Left renal pelvis (tissue), 4 donors: ENCODE results near the gene PUS7. TPM values are rescaled to one million over a fixed set of nuclear protein-coding genes. Genes with fewer than 3 reads are reported as not detected.
"Not testable (repeated sequence)": the region's sequence is repeated elsewhere in the genome, so short reads cannot be mapped to it uniquely, and the experiment has no call there.

Source experiments
- DNase-seq, 4 donors: peaks; one replicate each; pipeline ENCODE4 v3.0.0-alpha.2; 2013; ENCODE audit warnings: low read depth in 4 of 4, low spot score in 3 of 4
- polyA plus RNA-seq, 4 donors: library from polyadenylated mRNA; unstranded; fragments of 120-200 nt; gene quantifications; one replicate each; pipeline ENCODE4 v1.2.1, GENCODE V29; 2013; ENCODE audit not compliant: insufficient read length in 4 of 4

The PUS7 gene, protein sequence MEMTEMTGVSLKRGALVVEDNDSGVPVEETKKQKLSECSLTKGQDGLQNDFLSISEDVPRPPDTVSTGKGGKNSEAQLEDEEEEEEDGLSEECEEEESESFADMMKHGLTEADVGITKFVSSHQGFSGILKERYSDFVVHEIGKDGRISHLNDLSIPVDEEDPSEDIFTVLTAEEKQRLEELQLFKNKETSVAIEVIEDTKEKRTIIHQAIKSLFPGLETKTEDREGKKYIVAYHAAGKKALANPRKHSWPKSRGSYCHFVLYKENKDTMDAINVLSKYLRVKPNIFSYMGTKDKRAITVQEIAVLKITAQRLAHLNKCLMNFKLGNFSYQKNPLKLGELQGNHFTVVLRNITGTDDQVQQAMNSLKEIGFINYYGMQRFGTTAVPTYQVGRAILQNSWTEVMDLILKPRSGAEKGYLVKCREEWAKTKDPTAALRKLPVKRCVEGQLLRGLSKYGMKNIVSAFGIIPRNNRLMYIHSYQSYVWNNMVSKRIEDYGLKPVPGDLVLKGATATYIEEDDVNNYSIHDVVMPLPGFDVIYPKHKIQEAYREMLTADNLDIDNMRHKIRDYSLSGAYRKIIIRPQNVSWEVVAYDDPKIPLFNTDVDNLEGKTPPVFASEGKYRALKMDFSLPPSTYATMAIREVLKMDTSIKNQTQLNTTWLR
- polyA plus RNA-seq: 10 to 100 TPM; 11.9 to 23.5 (median 22.1) TPM

DNA sequence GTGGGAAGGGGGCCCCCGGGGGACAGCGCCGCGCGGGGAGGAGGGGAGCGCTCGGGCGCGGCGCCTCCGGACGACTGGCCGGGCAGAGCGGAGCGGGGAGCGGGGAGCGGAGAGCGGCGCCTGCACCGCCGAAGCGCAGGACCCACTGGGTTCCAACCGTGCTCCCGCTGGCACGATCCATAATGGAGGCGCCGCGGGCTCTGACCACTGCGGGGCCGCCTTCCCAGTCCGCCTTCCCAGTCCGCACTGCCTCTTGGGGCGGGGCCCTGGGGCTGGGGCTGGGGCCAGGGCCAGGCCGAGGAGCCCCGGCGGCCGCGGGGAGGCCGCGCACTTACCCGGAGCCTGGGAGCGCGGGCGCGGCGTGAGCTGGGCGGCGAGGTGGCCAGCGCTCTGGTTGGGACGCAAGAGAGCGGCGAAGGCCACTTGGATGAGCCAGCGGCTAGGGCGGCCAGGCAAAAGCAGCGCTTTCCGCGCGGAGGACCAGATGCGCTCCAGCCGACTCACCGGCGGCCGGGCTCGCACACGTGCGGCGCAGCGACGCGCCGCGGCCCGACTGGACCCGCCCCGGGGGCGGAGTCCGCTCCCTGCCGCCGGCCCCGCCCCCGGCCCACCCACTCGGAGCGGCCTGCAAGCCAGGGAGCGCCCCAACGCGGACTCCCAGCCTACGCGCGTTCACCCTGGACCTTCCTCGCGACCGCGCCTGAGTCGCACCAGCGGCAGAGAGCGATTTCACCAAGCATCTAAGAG, at the start of gene PUS7:
PUS7 (minus strand) TSS at position 555 of the 747 bp plus-strand sequence. CDS start 13,759 bp downstream, outside the sequence.
- peak; percentile 67 to 84 (median 82) for DNase-seq

DNA sequence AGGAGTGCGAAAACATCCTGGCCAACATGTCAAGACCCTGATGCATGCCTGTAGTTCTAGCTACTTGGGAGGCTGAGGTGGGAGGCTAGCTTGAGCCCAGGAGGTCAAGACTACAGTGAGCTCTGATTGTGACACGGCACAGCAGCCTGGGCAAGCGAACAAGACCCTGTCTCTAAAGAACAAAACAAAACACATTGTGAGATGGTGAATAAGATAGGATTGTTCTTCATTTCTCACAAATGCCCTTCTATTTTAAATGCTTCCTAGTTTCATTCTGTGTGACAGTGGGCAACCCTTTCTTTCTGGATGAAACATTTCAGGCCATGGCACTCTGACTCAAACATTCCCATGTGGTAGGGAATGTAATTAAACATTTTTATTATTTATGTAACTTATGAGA, 45.8 kb upstream of the PUS7 start:
- DNase-seq: no peak

DNA sequence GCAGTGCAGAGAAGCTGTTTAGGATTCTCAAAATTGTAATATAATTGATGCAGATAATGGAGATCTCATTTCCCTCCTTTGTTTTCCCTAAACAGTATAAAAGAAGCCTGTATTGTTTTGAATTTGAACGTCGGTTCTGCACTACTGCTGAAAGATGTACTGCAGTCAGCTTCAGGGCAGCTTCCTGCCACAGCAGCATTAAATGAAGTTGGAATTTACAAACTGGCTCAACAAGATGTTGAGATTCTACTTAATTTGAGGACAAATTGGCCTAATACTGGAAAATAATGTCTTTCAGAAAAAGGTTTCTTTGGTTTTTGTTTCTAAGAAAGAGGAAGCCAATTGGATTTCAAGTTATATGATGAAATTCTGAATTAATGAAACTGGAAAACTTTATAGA, 45.0 kb upstream of the PUS7 start:
- DNase-seq: no peak

DNA sequence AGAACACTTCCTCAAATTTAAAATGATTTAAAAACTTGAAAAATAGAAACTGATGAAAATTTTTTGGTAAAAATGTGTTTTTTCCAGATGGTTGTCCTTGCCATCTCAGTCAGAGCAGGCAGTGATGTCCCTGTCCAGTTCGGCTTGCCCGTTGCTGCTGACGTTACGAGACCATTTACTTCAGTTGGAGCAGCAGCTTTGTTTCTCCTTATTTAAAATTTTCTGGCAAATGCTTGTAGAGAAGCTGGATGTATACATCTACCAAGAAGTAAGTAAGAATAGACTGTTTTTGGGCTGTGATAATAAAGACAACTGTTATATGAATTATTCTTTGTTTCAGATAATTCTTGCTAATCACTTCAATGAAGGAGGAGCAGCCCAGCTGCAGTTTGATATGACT, 43.1 kb upstream of the PUS7 start:
- DNase-seq: no peak

DNA sequence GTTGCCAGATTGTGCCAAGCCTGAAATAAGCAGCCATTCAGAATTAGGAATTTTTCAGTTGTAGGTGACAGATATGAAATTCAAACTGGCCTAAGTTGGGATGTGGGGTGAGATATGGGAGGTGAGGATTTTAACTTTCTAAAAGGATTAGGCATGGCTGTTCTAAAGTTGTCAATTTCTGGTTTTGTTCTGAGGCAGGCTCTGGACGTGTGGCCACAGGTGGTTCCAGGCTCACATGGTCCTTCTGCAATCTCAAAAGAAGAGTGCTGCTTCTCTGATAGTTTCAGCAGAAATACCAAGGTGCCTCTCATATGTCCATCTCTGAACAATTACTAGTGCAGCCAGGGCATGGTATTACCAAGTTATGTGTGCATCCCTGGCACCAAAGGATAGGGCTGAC, 37.9 kb upstream of the PUS7 start:
- DNase-seq: no peak

DNA sequence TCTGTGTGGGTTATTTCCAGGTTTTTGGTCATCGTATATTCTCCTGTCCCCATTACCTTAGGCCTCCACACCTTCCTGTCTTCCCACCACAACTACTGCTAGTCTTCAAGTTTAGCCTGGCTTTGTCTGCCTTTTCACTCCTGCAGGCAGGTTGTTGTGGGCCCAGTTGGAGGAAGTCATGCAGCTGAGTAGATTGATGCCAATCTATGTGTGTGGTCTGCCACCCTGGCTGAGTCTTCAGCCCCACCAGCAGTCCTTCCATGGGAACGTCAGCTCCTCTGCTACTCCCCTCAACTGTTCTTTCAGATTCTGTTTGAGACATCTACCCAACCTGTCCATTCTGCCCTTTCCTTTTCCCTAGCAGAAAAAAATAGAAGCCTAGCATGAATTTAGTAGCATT, 16.3 kb upstream of the PUS7 start:
- DNase-seq: no peak

DNA sequence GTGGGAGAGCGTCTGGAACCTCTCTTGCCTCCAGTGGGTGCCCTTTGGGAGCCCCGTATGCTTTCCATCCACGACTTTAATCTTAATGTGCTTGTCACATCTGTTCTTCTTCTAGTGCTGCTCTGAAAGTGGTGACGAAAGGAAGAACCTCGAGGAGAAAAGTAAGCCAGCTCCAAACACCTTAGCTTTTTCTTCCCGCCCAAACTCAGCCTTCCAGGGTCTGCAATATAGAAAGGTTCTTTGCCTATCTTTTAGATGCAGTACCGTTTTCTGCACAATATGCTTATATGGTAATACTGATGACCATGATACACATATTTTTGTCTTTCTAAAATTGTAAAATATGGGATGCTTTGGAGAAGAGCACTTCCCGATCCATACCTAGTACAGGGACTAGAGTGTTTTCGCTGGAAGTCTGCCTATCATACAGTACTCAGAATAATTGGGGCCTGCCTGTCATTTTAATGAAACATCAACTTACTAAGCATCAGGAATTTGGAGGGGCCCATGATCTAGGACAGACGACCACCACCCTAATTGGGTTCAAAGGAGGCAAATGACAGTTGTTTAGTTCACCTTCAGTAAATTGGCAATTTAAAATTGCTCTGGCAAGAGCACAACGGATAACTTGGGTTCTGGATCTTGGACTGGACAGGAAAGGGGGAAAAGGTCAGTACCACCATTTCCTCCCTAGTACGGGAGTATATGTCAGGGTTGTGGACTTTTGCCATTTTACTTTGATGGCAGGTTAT, 10.8 kb upstream of the PUS7 start:
- DNase-seq: no peak

DNA sequence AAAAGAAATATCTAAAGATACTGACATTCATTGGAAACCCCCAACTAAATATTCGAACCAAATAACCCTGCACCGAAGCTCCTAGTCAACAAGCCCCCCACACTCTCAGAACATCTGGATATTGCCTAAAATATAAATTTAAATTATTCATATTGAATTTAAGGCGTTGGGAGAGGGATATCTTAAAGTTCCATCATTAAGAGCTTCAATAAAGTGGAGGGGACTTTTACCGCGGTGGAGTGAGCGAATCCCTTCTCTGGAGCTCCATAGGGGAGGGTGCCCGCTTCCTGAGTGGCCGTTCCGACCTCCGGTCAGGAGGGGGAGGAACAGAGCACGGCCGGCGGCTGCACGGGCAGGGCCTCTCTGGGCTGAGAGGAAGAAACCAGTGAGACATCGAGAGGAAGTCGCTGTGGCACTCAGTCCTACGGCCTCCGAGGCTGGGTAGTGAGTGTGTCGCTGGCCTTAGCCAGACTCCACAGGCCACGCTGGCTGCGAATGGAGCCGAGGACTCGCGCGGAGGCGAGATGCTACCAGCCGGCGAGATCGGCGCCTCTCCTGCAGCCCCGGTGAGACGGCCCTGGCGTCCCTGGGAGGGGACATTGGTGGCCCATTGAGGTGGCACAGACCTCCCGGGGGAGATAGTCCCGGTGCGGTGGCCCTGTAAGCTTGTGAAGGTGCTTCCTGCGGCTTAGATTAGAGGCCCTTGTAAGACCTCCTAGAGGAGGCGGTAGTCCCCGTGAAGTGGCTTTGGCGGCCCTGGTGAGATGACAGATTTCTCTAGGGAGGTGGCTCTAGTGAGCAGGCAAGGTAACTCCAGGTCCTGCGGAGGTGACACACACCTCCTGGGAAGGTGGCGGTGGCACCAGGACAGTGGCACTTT, 10.0 kb upstream of the PUS7 start, which contains the start of gene RINT1:
RINT1 (plus strand) TSS at position 410 of the 880 bp plus-strand sequence; CDS start at position 525, 115 bp downstream.
- DNase-seq: peak; percentile 70 to 83 (median 73)

DNA sequence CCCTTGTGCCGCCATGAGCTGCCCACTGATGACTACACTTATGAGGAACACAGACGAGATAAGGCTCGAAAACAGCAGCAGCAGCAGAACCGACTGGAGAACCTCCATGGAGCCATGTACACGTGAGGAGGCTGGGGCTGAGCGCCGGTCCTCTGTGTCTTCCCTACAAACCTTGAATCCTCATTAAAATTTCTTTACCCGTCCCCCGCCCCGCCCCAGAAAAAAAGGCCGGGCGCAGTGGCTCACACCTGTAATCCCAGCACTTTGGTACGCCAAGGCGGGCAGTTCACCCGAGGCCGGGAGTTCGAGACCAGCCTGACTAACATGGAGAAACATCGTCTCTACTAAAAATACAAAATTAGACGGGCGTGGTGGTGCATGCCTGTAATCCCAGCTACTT, 8.5 kb upstream of the PUS7 start:
- DNase-seq: no peak

DNA sequence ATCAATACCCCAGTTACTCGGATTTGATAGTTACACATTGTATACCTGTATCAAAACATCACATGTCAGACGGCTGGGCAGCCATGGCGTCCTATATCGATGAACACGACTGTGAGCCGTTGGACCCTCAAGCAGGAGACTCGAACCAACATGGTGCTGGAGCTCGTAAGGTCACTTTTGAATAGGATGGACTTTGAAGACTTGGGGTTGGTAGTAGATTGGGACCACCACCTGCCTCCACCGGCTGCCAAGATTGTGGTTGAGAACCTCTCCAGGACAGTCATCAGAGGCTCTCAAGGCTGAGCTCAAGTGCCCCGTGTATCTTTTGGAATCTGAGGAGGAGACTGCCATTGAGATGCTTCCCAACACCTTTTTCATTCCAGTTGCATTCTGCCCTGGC, 8.1 kb upstream of the PUS7 start:
- DNase-seq: no peak

DNA sequence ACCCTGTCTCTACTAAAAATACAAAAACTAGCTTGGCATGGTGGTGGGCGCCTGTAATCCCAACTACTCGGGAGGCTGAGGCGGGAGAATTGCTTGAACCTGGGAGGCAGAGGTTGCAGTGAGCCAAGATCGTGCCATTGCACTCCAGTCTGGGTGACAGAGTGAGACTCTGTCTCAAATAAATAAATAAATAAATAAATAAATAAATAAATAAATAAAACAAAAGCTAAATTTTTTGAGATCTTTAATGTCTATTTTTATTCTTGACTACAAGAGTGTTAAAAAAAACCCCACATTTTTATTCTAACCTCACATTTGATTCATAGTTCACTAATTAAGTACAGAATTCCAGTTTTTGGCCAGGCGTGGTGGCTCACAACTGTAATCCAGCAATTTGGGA, 5.7 kb upstream of the PUS7 start:
- not testable (repeated sequence) for DNase-seq

DNA sequence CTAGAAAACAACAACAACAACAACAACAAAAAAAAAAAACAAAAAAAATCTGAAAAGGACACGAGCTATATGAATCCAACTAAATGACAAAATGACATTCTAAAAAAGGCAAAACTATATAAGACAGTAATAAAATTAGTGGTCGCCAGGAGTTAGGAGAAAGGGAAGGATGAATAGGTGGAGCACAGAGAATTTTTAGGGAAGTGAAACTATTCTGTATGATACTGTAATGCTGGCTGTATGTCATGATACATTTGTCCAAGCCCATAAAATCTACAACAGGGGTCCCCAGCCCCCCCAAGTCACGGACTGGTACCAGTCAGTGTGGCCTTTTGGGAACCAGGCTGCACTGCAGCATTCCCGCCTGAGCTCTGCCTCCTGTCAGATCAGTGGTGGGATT, 2.8 kb upstream of the PUS7 start:
- DNase-seq: no peak

DNA sequence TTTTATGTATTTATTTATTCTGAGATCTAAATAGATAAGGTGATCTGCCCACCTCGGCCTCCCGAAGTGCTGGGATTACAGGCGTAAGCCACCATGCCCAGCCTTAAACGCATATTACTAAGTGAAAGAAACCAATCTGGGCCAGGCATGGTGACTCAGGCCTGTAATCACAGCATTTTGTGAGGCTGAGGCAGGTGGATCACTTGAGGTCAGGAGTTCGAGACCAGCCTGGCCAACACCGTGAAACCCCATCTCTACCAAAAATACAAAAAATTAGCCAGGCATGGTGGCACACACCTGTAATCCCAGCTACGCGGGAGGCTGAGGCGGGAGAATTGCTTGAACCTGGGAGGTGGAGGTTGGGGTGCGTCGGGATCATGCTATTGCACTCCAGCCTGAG, 2.4 kb upstream of the PUS7 start:
- not testable (repeated sequence) for DNase-seq

DNA sequence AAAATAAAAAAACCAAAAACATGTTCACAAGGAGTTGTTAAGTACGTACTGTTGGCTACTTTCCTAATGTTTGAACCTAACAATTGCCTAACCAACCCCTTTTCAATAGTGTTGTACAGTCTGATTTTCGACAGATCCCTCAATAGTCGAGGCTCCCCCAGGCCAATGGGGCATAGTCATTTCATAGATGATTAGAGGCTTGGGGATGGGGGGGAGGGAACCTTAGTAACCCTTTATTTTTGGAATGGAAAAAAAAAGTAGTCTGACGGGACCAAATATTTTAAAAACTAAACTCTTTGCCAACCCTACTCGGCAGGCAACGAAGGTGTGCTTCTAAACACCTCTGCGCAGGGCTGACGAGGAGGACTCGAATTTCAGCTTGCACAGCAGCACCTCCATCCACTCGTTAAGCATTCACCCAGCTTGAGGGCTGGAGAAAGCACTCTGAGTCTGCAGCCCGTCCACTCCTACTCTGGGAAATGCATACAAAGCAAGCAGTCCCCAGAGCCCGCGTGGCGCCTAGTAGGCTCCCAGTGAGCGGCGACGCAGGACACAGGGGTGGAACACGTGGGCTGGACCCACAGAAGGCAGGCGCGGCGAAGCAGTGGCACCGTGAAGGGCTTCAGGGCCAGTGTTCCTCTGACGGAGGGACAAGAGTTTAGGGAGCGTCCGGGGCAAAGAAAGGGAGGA, 899 bp downstream of the PUS7 start:
- peak; percentile 41 to 58 (median 49) for DNase-seq

DNA sequence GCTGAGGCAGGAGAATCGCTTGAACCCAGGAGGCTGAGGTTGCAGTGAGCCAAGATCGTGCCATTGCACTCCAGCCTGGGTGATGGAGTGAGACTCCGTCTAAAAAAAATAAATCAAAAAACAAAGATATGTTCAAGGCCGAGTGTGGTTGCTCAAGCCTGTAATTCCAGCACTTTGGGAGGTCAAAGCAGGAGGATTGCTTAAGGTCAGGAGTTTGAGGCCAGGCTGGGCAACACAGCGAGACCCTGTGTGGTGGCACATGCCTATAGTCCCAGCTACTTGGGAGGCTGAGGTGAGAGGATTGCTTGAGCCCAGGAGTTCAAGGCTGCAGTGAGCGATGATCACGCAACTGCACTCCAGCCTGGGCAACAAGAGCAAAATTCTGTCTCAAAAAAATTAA, 1.5 kb downstream of the PUS7 start:
- not testable (repeated sequence) for DNase-seq

DNA sequence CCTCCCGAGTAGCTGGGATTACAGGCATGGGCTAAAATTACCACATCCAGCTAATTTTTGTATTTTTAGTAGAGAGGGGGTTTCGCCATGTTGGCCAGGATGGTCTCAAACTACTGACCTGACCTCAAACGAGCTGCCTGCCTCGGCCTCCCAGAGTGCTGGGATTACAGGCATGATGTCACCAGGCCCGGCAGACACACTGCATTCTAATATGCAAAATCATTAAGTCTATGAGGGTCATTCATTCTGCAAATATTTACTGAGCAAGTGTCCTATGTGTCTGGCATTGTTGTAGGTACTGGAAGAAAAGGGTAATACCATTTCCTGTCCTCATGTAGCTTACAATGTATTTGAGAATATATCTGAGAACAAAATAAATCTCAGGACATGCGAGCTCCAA, 2.7 kb downstream of the PUS7 start:
- DNase-seq: no peak

DNA sequence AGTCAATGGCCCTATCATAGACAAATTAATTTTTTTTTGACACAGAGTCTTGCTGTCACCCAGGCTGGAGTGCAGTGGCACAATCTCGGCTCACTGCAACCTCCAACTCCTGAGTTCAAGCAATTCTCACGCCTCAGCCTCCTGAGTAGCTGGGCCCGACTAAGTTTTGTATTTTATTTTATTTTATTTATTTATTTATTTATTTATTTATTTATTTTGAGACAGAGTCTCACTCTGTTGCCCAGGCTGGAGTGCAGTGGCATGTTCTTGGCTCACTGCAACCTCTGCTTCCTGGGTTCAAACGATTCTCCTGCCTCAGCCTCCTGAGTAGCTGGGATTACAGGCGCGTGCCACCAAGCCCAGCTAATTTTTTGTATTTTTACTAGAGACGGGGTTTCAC, 6.5 kb downstream of the PUS7 start:
- DNase-seq: not testable (repeated sequence)

DNA sequence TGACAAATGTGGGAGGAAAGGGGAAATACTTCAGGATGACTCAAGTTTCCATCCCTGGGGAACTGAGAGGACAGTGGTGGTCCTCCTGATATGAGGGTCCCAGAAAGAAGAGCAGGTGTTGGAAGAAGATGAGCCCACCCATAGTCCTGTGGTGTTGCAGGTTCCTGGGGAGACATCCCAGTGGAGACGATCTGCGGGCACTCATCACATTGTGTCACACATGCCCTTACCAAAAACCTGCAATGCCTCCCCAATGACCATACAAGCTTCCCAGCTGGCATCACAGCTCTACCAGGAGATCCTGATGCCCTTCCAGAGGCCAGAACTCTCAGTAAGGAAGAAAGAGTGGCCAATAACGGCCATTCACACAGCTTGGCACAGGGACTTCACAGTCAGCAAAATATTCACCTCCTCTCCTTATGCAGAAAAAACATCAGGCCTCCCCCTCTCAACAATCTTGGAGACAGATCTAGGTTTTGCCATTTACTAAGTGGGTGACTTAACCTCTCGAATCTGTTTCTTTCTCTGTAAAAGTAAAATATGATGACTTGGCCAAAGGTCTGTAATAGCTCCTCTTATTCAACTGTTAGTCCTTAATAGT, 9.0 kb downstream of the PUS7 start:
- no peak for DNase-seq

DNA sequence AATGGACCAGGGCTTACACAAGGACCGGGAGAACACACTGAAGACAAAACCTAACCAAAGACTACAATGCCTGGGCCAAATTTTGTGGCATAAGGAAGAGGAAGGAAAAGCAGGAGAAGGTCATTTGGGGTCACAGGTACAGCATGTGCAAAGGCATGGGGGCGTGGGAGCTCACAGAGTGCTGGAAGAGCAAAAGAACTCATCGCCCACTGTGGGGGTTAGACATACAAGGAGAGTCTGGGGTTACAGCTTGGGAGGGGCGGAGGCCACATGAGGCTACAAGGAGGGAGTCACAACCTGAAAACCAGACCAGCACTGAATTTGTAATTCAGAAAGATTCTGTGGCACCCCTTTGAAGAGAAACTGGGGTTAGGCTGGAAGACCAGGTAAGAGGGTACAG, 9.7 kb downstream of the PUS7 start:
- no peak for DNase-seq
